Naive thymus-derived CD8-positive, alpha-beta T cell (primary cell): ENCODE measurements around the gene CDH24. TPM values are rescaled to one million over a fixed set of nuclear protein-coding genes. Genes with fewer than 3 reads are reported as not detected.
A peak's percentile ranks its signal among the peaks of the same experiment; 100 is the strongest.

Experiments used
- ATAC-seq, 2 donors: fragments of 150-1000 bp; cut with Tn5 transposase in 1 of 2; sonication (Bioruptor Pico), chemical (Tn5 transposase) in 1 of 2; 1 replicate in 1 of 2; 2 replicates in 1 of 2; pipeline ENCODE4 v1.10.0; 2021; ENCODE audit warnings: mild to moderate bottlenecking in 2 of 2, moderate library complexity in 2 of 2
- POLR2A ChIA-PET: fragments of 350-600 bp; sonication (Branson Sonifier 250); formaldehyde crosslinking; loops from one replicate; lab custom pipeline; 2021; ENCODE audit warnings: antibody characterized with exemption; lab: Charles Lee
- DNase-seq, 10 donors: peaks; one replicate each; pipeline versions ENCODE4 v3.0.0 to v3.0.0-alpha.2; 2020 to 2022
- H3K27ac Mint-ChIP-seq, 10 donors: one replicate each; pipeline ENCODE4 v1.8.0; 2020 to 2022; ENCODE audit warnings: mild to moderate bottlenecking in 10 of 10, mixed read lengths in 10 of 10, moderate library complexity in 4 of 10, inconsistent platforms in 1 of 10
- H3K27me3 Mint-ChIP-seq, 5 donors: one replicate each; pipeline ENCODE4 v1.8.0; 2021 to 2022; ENCODE audit warnings: mixed read lengths in 5 of 5
- H3K36me3 Mint-ChIP-seq, 3 donors: one replicate each; pipeline ENCODE4 v1.8.0; 2020 to 2022; ENCODE audit warnings: mixed read lengths in 3 of 3, mild to moderate bottlenecking in 2 of 3, inconsistent platforms in 1 of 3
- H3K4me1 Mint-ChIP-seq, 4 donors: one replicate each; pipeline ENCODE4 v1.8.0; 2021 to 2022; ENCODE audit warnings: mixed read lengths in 4 of 4
- H3K4me3 Mint-ChIP-seq, 10 donors: one replicate each; pipeline ENCODE4 v1.8.0; 2020 to 2022; ENCODE audit warnings: mild to moderate bottlenecking in 10 of 10, mixed read lengths in 10 of 10, moderate library complexity in 6 of 10, inconsistent platforms in 1 of 10
- H3K9me3 Mint-ChIP-seq, 9 donors: one replicate each; pipeline ENCODE4 v1.8.0; 2020 to 2022; ENCODE audit warnings: mixed read lengths in 9 of 9, mild to moderate bottlenecking in 3 of 9, inconsistent platforms in 1 of 9, moderate library complexity in 1 of 9
- polyA plus RNA-seq, 3 donors: library from polyadenylated mRNA; unstranded; fragments of 300-500 nt; fragmentation: Illumina TruSeq; gene quantifications; one replicate each; pipeline ENCODE4 v1.2.3, GENCODE V29; 2021
- total RNA-seq, 8 experiments: library from RNA in 2 of 8; stranded (reverse) in 2 of 8; gene quantifications; one replicate each; pipeline ENCODE4 v1.2.3 and lab custom pipeline; 2021 to 2026

The CDH24 gene
- total and polyA plus RNA-seq, 5 experiments from 2014 or later: 0.06 to 1.2 (median 0.31) TPM

DNA sequence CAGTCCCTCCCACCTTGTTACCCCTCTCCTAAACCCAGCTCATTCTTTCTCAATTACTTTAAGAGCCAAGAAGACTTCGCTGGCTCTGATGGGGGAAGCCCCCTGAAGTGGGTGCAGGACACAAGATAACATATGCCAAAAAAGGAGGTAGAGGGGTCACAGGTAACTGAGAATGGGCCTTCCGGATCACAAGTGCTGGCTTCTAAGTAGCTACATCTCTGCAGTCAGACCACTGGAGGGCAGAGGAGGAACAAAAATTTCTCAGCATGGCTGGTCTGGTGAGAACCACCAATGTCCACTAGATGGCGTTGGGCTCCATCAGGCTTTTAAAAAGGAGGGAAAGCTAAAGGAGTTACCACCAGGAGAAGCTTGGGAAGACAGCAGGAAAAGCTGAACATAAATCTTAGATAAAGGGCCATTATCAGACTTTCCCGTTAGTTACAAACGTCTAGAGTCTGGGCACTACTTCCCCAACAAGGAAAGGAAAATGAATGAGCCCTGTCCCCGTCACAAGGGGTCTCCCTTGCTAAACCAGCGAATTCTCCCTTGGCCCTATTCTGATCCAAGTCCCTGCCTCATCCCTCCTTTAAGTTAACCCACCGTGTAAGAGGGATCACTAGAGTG lies 11.6 kb upstream of the CDH24 start:
- DNase-seq (peak; percentile 49 to 82 (median 72)), ATAC-seq (peak; percentile 80 to 83)
- H3K36me3 Mint-ChIP-seq: peaks cover 0 to 70% (median 12%) of the 10 kb centered on the region in 3 donors
- H3K4me3 Mint-ChIP-seq: peak overlapping the region; percentile 4 to 83 (median 53)
- peak overlapping the region in 9 of 10 donors; percentile 40 to 94 (median 82) for H3K27ac Mint-ChIP-seq
- H3K9me3 Mint-ChIP-seq: no peaks in the 10 kb centered on the region
- no peaks in the 10 kb centered on the region for H3K27me3 Mint-ChIP-seq
- H3K4me1 Mint-ChIP-seq: peaks cover 21 to 48% (median 45%) of the 10 kb centered on the region in 4 donors
- POLR2A ChIA-PET: interaction anchor here (0.6 to 1.9 kb wide), 7 partner anchors 11 to 1849 kb away, joined by 3 to 12 read pairs (median 4); partner anchors contain the start of genes ACIN1, C14orf119 and CDH24

DNA sequence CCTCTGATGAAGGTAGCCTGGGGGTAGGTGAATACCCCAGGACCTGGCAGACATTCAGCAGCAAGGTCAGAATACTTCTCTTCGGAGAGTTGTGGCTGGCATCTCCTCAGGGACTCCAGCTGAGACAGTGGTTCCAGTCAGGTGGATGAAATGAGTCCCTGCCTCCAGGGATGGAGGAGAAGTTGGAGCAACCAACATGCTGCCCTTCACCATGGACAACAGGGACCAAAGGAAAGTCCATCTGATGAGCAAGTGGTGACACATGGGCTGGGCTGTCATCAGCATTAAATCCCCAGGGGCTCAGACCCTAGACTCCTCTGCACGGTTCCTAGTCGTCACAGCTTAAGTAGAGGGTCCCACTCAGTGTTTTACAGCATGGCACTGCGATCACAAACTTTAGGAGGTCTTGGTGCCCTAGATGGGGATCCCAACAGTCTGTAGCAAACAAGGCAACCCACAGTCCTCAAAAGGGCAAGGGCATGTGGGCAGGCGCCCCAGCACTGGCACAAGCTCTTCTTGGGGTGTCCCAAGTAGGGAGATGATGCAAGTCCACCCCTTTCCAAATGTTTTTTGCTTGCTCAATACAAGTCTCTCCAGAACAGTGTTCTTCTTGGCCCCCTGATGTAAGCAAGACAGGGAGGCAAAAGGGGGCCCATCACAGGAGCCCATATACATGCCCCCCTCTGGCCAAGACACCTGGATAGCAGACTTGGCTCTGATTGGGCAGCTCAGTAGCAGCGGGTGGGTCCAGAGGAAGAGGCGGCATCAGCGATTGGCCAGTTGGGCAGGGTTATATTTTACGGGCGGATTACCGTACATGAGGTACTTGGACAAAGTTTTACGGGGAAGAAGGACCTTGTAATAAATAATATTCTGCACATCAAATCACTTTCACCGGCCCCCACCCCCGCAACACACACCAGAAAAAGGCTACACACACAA lies 10.8 kb upstream of the CDH24 start:
- H3K4me3 Mint-ChIP-seq: peak overlapping the region in 1 of 10 donors; percentile 6
- DNase-seq (no peak), ATAC-seq (no peak)
- no peaks in the 10 kb centered on the region for H3K9me3 Mint-ChIP-seq
- peaks cover 25 to 48% (median 45%) of the 10 kb centered on the region in 4 donors for H3K4me1 Mint-ChIP-seq
- no peaks in the 10 kb centered on the region for H3K27me3 Mint-ChIP-seq
- POLR2A ChIA-PET: interaction anchor here (0.6 to 1.9 kb wide), 6 partner anchors 10 to 1848 kb away, joined by 3 to 12 read pairs (median 4); partner anchors contain the start of genes ACIN1, C14orf119 and CDH24
- H3K27ac Mint-ChIP-seq: peak overlapping the region in 6 of 10 donors; percentile 63 to 93 (median 82)
- H3K36me3 Mint-ChIP-seq: peaks cover 0 to 70% (median 13%) of the 10 kb centered on the region in 3 donors

DNA sequence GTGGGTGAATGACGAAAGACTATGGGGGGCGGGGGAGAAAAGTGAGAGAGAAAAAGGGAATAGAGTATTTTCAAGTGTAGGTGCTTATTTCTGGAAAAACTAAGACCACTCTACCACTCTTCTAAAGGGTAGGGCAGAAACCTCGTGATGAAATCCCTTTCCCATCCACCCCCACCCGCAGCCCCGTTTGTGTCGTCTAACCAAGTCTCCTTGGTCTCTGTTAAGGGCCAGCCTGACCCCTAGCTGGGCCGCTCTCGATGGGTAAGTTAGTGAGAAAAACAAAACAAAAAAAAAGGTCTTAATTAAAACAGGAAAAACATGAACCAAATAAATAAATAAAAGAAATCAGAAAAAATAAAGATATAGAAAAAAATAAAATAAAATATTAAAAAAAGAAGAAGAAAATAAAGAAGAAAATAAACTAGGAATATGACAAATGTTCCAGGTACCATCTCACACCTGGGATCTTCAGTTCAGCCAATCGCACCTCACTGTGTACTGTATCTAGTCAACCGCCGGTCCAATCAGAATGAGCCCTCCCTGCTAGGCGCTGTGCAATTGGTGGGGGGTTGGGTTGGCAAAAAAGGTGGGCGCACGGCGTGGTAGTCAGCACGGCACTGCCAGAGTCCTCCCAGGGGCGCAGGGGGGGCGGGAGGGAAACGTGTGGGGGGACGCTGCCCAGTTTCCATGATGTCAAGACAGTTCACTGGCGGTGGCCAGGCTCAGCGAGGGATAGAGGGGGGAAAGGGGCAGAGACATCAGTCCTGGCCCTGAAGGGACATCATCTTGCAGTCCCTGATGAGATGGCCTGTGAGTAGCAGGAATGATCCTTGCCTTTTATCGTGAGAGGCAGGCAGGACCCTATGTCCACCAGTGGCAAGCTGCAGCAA lies 9.8 kb upstream of the CDH24 start:
- POLR2A ChIA-PET: interaction anchor here (1.6 kb wide), 1 partner anchor 9 kb away, joined by 6 read pairs; the partner anchor contains the start of gene CDH24
- H3K4me1 Mint-ChIP-seq: peaks cover 25 to 45% (median 41%) of the 10 kb centered on the region in 4 donors
- no peak for DNase-seq
- peaks cover 0 to 71% (median 22%) of the 10 kb centered on the region in 3 donors for H3K36me3 Mint-ChIP-seq
- H3K27me3 Mint-ChIP-seq: no peaks in the 10 kb centered on the region
- ATAC-seq: no peak
- H3K4me3 Mint-ChIP-seq: no peak overlapping the region
- no peaks in the 10 kb centered on the region for H3K9me3 Mint-ChIP-seq
- peak overlapping the region in 3 of 10 donors; percentile 15 to 81 (median 31) for H3K27ac Mint-ChIP-seq

DNA sequence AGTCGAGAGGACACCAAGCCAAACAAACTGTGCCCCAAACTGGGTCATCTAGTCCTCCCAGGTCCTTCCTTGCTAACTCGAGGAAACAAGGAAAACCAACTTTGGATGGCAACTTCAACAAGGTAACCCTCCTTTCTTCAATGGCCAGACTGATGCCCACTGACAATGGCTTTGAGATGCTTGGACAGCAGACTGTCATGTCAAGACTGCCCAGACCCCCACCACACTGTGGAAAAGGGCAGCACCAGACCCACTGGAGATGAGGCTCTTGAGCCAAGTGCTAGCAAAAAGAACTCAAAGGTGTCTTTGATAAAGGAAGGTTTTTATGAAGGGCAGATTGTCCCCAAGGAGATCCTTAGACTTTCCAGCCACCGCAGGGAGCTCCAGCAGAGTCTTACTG lies 9.0 kb upstream of the CDH24 start:
- DNase-seq: peak in 1 of 10 donors; percentile 7
- no peaks in the 10 kb centered on the region for H3K27me3 Mint-ChIP-seq
- peaks cover 20 to 37% (median 34%) of the 10 kb centered on the region in 4 donors for H3K4me1 Mint-ChIP-seq
- POLR2A ChIA-PET: interaction anchor here (1.0 kb wide), 1 partner anchor 55 kb away, joined by 3 read pairs; no protein-coding TSS in a partner anchor
- no peaks in the 10 kb centered on the region for H3K9me3 Mint-ChIP-seq
- no peak for ATAC-seq
- H3K36me3 Mint-ChIP-seq: peaks cover 0 to 72% (median 24%) of the 10 kb centered on the region in 3 donors
- peak overlapping the region in 3 of 10 donors; percentile 19 to 81 (median 31) for H3K27ac Mint-ChIP-seq
- H3K4me3 Mint-ChIP-seq: no peak overlapping the region

DNA sequence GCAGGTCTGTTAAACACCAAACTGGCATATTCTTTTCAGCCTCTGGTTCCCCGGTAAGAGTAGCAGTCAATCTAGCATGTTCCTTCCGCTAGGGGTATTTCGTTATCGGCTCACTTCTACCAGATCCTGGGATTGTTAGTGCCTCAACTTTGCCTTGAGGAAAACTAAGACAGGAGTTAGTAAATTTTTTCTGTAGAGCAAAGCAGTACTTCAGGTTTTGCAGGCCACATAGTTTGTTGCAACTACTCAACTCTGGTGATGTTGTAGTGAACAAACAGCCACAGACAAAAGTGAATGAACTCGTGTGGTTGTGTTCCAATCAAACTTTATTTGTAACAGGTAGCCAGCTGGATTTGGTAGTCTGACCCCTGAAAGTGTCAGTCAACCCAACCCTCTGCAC lies 6.3 kb upstream of the CDH24 start:
- POLR2A ChIA-PET: interaction anchor here (2.0 kb wide), 1 partner anchor 31 kb away, joined by 6 read pairs; the partner anchor contains the start of genes ACIN1 and C14orf119
- Mint-ChIP-seq H3K36me3 (peaks cover 0 to 90% (median 28%) of the 10 kb centered on the region in 3 donors), H3K4me1 (peaks cover 10 to 13% (median 12%) of the 10 kb centered on the region in 4 donors), H3K27me3 (no peaks in the 10 kb centered on the region), H3K27ac (peak overlapping the region in 2 of 10 donors; percentile 23 to 62), H3K9me3 (no peaks in the 10 kb centered on the region), H3K4me3 (no peak overlapping the region)
- ATAC-seq: no peak
- no peak for DNase-seq

DNA sequence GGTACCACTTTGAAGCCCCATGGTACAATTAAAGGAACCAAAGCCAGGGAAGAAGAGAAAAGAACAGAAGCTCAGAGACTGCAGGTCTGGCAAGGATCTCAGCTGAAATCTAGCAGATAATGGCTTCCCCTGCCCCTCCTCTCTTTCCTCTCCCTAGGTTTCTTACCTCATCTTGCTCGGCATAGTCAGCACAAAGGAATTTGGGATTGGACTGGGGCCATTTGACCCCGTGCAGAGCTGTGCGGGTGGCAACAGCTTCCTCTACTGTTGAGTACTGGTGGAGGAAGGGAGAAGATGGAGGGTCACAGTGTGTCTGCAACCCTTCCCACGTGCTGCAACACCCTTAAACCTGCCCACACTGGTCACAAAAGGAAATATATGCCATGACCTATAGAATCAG lies 4.7 kb upstream of the CDH24 start:
- Mint-ChIP-seq H3K4me1 (peaks cover 14 to 15% (median 15%) of the 10 kb centered on the region in 4 donors), H3K27ac (peak overlapping the region in 1 of 10 donors; percentile 25), H3K4me3 (no peak overlapping the region), H3K9me3 (no peaks in the 10 kb centered on the region), H3K27me3 (no peaks in the 10 kb centered on the region), H3K36me3 (peaks cover 0 to 87% (median 27%) of the 10 kb centered on the region in 3 donors)
- POLR2A ChIA-PET: interaction anchor here (0.6 to 3.9 kb wide), 4 partner anchors 33 to 85 kb away, joined by 3 to 20 read pairs (median 4); partner anchors contain the start of genes ACIN1 and C14orf119
- no peak for ATAC-seq
- DNase-seq: no peak

DNA sequence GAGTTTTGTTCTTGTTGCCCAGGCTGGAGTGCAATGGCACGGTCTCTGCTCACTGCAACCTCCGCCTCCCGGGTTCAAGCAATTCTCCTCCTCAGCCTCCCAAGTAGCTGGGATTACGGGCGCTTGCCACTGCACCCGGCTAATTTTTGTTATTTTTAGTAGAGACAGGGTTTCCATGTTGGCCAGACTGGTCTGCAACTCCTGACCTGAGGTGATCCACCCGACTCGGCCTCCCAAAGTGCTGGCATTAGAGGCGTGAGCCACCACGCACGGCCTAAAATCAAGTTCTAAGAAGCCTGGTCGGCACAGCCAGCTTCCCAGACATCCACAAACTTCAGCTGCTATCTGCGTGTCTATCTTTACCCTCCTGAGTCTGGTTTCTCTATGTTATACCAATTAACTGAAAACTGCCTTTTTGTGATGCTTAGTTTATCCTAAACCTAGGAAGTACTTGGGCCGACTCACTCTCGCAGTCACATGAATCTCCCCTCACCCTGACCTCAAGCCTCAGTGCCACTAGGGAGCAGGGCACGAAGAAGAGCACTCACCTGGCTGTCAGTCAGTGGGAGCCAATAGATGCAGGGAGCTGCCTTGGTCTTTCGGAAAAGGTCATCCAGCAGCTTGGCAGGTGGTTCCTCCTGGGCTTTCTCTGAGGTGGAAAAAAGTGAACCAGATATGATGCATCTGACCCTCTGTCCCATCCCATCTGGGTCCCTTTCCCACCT lies 3.4 kb upstream of the CDH24 start:
- POLR2A ChIA-PET: interaction anchor here (0.8 to 4.2 kb wide), 5 partner anchors 34 to 85 kb away, joined by 3 to 44 read pairs (median 17); partner anchors contain the start of genes ACIN1 and AJUBA
- ATAC-seq (no peak), DNase-seq (no peak)
- Mint-ChIP-seq H3K4me1 (peaks cover 16 to 24% (median 23%) of the 10 kb centered on the region in 4 donors), H3K9me3 (no peaks in the 10 kb centered on the region), H3K4me3 (no peak overlapping the region), H3K27me3 (no peaks in the 10 kb centered on the region), H3K27ac (peak overlapping the region in 1 of 10 donors; percentile 38), H3K36me3 (peaks cover 0 to 74% (median 24%) of the 10 kb centered on the region in 3 donors)

DNA sequence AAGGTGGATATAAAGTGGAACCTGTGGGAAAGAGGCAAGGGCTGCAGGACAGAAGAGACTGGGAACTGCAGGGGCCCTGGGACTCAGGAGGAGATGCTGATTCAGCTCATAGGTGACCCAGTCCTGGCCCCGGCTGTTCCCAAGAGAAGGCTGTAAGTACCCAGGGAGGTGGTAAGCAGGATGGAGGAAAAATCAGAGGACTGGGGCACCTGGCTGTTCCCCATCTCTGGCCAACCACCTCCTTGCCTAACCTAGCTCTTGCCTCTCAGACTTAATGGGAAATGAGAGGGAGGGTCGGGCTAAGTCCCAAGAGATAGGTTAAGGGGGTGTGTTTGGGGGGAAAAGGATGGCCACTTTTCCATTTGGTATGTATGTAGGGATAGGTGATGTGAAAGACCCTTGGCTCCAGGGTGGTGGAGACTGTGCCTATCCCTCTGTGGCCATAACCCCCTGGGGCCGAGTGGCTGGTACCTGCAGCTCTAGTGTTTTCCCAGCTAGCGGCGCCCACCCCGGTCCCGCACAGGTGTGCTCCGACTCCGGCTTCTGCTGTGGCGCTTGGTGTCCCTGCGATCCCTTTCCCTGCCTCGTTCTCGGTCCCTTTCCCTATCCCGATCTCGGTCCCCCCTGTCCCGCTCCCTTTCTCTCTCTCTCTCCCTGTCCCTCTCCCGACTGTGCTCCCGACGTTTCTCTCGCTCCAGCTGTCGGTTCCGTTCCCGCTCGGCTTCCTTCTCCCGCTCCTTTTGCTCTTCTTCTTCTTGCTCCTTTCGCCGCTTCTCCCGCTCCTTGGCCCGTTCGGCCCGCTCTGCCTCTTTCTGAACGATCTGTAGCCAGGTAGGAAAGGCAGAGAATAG lies 1.6 kb upstream of the CDH24 start:
- H3K4me3 Mint-ChIP-seq: peak overlapping the region in 2 of 10 donors; percentile 36 to 39
- DNase-seq (no peak), ATAC-seq (no peak)
- H3K4me1 Mint-ChIP-seq: peaks cover 15 to 23% (median 21%) of the 10 kb centered on the region in 4 donors
- peaks cover 0 to 58% (median 21%) of the 10 kb centered on the region in 3 donors for H3K36me3 Mint-ChIP-seq
- no peaks in the 10 kb centered on the region for H3K27me3 Mint-ChIP-seq
- no peaks in the 10 kb centered on the region for H3K9me3 Mint-ChIP-seq
- POLR2A ChIA-PET: interaction anchor here (0.6 to 4.2 kb wide), 11 partner anchors 9 to 130 kb away, joined by 4 to 44 read pairs (median 6); partner anchors contain the start of genes AJUBA and PRMT5
- peak overlapping the region in 2 of 10 donors; percentile 21 to 81 for H3K27ac Mint-ChIP-seq

DNA sequence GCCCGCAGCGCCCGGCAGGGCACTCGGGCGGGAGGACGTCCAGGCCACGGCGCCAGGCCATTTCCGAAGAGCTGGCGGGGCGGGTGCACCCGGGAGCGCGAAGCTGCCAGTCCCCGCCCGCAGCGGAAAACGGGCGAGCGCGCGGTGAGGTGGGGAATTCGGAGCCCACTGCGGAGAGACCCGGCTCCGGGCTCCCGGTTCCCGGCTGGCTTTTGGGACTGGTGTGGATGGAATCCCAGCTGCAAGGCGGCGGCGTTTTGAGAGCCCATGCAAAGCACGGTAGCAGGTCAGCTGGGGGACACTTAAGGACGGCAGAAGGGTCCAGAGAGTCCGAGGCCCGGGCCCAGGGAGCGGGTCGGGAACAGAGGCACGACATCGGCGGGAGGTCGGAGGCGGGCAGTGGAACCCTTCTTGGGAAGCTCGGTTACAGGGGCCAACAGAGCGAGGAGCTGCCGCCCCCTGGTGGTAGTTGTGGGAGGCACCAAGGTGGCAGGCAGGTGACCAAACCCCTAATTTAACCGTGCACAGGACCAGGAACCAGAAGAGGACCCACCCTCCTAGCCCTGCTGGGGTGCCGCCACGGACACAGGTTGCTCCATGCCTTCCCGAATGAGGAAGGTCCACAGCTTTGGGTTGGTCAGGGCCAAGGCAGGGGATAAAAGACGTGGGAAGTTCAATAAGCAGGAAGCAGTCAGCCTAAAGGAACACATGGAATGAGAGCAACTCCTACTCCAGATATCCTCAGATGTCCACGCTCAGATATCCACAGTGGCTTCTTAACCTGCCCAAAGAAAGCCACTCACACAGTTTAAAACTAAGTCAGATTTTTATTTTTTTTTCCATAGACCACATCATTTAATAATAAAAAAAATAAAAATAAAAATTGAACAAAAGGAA lies 685 bp upstream of the CDH24 start:
- Mint-ChIP-seq H3K4me3 (peak overlapping the region; percentile 79 to 90 (median 88)), H3K27me3 (no peaks in the 10 kb centered on the region), H3K27ac (peak overlapping the region in 8 of 10 donors; percentile 24 to 80 (median 66)), H3K9me3 (no peaks in the 10 kb centered on the region), H3K36me3 (peaks cover 0 to 50% (median 18%) of the 10 kb centered on the region in 3 donors), H3K4me1 (peaks cover 15 to 21% (median 20%) of the 10 kb centered on the region in 4 donors)
- ATAC-seq (peak; percentile 73 to 75), DNase-seq (peak; percentile 73 to 90 (median 84))
- POLR2A ChIA-PET: interaction anchor here (0.6 to 4.2 kb wide), 13 partner anchors 10 to 263 kb away, joined by 3 to 44 read pairs (median 5); partner anchors contain the start of genes AJUBA, PABPN1 and PRMT5
